NCI-H2029 (cell line): ENCODE data around the gene CCDC3.
"Not testable (repeated sequence)": the region's sequence is repeated elsewhere in the genome, so short reads cannot be mapped to it uniquely, and the experiment has no call there.

Experiments used
- DNase-seq: peaks from one replicate; lab custom pipeline; 2025; lab: John Stamatoyannopoulos, UW

The CCDC3 gene

DNA sequence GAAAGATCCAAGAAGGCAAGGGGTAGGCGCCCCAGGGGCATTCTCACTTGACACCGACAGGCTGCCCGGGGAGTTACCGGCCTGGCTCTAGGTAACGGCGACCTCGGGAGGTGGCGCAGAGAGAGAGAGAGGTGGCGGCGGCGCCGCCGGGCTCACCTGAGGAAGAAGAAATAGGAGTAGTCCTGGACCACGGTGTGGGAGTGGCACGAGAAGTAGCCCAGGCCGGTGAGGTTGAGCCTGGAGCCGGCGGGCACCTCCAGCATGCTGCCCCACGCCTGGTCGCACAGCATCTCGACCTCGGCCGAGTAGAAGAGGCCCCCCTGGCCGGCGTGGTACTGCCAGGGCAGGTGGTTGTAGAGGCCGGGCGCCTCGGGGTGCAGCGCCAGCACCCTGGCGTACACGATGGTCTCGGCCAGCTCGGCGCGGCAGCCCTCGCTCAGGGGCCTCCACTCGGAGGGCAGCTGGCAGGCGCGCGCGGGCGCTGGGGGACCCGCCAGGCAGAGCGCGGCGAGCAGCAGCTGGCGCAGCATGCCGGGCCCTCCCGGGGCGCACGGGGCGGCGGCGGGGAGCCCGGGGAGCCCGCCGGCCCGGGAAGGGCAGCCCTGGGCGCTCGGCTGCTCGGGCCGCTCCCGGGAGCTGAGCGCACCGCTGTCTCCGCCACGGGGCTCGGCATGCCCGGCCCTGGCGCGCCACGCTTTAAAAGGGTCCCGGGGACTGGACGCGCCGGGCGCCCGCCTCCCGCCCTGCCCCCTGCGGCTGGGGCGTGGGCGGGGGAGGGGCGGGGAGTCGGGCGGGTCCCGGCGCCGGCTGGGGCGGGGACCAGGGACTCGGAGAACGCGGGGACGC lies at the start of gene CCDC3:
CCDC3 (minus strand) TSS at position 673 of the 846 bp plus-strand sequence; CDS start at position 530, 143 bp downstream.
- DNase-seq = no peak

- DNase-seq = no peak
These were observed 49.7 kb upstream of the CCDC3 start for GRCh38 chr10:13051126-13051694.

GRCh38 chr10:13049774-13050420 lies 48.4 kb upstream of the CCDC3 start:
- no peak for DNase-seq

DNA sequence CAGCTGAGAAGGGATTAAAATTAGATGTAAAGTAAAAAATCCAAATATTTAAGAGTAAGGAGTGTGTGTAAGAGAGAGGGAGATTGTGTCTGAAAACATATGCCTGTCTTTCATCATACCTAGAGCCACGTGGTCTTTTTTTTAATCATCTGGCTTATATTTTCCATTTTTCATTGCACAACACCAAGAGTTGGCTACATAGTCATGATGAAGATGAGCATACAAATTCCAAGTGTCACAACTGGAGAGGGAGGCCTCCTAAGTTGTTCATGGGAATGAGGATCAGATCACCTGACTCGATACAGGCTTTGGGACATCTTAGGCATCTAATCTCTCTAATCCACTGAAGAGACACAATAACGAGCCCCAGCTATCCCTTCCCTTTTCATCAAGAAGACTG lies 47.2 kb upstream of the CCDC3 start:
- DNase-seq = no peak

DNA sequence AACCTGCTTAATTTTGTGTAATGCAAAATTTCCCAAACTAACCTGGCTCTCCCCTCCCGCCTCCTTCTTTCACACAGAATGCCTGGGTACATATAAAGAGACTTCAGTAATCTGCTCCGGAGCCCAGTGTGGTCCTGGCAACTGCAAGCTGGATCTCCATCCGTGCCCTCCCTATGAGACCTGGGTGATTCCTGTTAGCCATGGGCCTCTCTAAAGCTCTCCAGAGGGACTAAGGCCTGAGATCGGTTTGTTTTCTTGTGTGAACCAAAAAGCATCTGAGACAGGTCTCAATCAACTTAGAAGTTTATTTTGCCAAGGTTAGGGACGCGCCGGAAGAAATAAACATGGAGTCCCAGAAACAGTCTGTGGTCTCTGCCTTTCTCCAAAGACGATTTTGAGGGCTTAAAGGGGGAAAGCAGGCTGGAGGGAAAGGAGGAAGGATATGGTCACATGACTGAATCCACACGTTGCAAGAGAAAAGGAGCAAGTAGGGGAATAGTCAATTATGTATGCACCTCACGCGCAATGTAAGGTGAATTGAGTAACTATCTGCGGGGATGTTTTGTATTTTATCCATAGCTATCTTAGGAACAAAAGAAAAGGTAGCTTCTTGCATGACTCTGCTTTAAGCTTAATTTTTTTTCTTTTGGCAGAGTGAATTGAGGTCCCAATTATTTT lies 46.2 kb upstream of the CCDC3 start:
- DNase-seq = no peak

GRCh38 chr10:13046851-13047528 lies 45.5 kb upstream of the CCDC3 start:
- DNase-seq = no peak

DNA sequence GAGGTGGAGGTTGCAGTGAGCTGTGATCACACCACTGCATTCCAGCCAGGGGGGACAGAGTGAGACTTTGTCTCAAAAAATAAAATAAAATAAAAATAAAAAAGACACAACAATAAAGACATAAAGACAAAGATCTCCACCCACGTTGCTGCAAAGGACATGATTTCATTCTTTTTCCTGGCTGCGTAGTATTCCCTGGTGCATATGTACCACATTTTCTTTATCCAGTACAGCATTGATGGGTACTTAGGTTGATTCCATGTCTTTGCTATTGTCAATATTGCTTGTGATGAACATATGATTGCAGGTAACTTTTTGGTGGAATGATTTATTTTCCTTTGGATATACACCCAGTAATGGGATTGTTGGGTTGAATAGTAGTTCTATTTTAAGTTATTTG lies 42.0 kb upstream of the CCDC3 start:
- DNase-seq = no peak

GRCh38 chr10:13039761-13040160 lies 38.2 kb upstream of the CCDC3 start:
- no peak for DNase-seq

- no peak for DNase-seq
These were observed 36.9 kb upstream of the CCDC3 start for GRCh38 chr10:13038391-13038790.

DNA sequence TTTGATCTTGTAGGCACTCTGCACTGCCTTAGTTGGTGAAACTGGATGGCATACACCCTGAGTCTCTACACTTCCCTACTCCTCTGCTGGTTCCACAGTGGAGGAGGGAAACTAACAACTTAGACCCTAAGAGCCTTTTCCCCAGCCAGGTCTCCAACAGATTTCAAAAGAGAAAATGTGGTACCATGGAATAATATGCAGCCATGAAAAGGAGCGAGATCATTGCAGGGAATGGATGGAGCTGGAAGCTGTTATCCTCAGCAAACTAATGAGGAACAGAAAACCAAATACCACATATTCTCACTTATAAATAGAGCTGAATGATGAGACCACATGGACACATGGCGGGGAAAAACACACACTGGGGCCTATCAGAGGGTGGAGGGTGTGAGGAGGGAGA lies 36.3 kb upstream of the CCDC3 start:
- DNase-seq = no peak

DNA sequence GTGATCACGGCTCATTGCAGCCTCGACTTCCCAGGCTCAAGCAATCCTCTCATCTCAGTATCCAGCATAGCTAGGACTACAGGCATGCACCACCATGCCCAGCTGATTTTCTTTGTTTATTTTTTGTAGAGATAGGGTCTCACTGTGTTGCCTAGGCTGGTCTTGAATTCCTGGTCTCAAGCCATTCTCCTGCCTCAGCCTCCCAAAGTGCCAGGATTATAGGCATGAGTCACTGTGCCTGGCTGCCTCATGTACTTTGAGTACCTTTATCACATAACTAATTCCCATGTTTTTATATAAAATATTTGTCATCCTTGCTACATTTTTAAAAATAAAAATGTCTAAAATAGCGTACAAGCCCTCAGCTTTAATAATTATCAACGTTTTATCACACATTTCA lies 35.3 kb upstream of the CCDC3 start:
- no peak for DNase-seq

DNA sequence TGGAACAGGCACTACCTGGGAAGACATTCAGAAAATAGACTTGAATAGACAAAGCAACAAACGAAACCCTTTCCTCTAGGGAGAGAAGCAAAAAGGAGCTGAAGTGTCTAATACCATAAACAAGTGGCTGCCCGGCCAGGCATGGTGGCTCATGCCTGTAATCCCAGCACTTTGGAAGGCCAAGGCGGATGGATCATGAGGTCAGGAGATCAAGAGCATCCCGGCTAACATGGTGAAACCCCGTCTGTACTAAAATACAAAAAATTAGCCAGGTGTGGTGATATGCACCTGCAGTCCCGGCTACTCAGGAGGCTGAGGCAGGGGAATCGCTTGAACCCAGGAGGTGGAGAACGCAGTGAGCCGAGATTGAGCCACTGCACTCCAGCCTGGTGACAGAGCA lies 34.2 kb upstream of the CCDC3 start:
- not testable (repeated sequence) for DNase-seq

GRCh38 chr10:13026873-13027272 lies 25.4 kb upstream of the CCDC3 start:
- no peak for DNase-seq

- no peak for DNase-seq
These were observed 22.2 kb upstream of the CCDC3 start for GRCh38 chr10:13023754-13024153.

GRCh38 chr10:13019280-13019679 lies 17.8 kb upstream of the CCDC3 start:
- DNase-seq = no peak

DNA sequence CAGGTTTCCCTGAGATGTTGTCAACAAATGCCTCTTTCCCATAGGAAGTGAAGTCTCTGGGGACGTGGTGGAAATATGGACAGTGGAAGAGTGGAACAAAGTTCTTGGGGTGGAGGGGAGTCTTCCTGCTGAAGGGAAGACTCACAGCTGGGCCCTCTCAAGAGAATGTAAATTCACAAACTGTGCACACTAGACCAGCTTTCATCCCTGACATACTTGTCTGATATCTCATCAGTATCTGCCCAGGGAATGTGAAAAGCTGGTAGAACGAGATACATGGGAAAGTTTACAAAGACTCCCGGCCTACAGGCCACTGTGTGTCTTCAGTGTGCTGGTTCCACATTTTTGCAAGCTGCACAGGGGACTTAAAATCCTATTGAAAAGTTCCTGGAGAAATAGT lies 16.7 kb upstream of the CCDC3 start:
- no peak for DNase-seq

- no peak for DNase-seq
These were observed 15.4 kb upstream of the CCDC3 start for GRCh38 chr10:13016886-13017285.

- no peak for DNase-seq
These were observed 14.9 kb upstream of the CCDC3 start for GRCh38 chr10:13016426-13016825.

GRCh38 chr10:13006037-13006436 lies 4.5 kb upstream of the CCDC3 start:
- DNase-seq = no peak

- DNase-seq = no peak
These were observed 2.2 kb upstream of the CCDC3 start for GRCh38 chr10:13003759-13004158.

DNA sequence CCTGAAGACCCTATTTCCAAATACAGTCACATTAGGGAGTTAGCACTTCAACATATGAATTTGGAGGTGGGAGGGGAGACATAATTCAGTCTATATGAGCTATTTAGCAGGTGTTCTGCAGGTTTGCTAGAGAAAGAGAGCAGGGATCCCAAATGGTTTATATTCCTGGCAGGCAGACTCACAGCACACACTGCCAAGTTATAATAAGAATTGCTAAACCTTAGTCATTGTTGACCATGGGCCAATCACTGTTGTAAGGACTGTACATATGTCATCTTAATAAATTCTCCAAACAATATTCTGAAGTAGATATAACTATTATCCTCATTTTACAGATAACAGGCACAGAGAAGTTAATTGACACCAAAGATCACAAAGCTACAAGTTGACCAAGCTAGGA lies 1.5 kb upstream of the CCDC3 start:
- no peak for DNase-seq

- no peak for DNase-seq
These were observed 337 bp upstream of the CCDC3 start for GRCh38 chr10:13001887-13002212.
